CD4-positive, alpha-beta T cell treated with Interleukin-10 for 1 hour (primary cell): ENCODE measurements around the gene ARFRP1.
"Not testable (repeated sequence)": the region's sequence is repeated elsewhere in the genome, so short reads cannot be mapped to it uniquely, and the experiment has no call there.

Source experiments
- DNase-seq: peaks from one replicate; pipeline ENCODE4 v3.0.0-alpha.2; 2020

ARFRP1 gene

DNA sequence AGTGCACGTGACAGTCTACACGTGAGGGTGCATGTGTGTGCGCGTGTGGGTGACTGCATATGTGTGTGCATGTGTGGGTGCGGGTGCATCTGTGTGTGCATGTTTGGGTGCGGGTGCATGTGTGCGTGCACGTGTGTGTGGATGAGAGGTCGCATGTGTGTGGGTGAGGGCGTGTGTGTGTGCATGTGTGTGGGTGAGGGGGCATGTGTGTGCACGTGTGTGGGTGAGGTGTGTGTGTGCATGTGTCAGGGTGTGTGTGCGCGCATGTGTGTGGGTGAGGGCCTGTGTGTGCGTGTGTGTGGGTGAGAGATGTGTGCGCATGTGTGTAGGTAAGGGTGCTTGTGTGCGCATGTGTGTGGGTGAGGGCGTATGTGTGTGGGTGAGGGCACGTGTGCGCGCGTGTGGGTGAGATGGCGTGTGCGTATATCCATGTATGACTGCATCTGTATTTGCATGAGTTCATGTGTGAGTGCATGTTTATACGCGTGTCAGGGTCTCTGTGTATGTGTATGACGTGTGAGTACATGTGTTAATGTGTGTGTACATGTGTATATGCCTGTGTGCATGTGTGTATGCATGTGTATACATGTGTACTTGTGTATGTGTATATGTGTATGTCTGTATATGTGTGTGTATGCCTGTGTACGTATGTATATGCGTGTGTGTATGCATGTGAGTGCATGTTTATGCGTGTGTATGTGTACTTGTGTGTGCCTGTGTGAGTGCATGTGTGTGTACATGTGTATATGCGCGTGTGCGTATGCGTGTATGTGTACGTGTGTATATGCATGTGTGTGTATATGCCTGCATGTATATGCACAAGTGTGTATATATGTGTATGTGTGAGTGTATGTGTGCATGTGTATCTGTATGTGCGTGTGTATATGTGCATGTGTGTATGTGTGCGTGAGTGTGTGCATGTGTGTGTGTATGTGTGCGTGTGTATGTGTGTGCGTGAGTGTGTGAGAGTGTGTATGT, 24.6 kb upstream of the ARFRP1 start:
- DNase-seq = no peak

DNA sequence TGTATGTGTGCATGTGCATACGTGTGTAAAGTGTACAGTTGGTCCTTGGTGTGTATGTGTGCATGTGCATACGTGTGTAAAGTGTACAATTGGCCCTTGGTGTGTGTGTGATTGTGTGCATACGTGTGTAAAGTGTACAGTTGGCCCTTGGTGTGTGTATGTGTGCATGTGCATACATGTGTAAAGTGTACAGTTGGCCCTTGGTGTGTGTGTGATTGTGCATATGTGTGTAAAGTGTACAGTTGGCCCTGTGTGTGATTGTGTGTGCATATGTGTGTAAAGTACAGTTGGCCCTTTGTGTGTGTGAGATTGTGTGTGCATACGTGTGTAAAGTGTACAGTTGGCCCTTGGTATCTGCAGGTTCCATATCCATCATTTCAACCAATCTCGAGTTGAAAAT, 23.6 kb upstream of the ARFRP1 start:
- DNase-seq = no peak

DNA sequence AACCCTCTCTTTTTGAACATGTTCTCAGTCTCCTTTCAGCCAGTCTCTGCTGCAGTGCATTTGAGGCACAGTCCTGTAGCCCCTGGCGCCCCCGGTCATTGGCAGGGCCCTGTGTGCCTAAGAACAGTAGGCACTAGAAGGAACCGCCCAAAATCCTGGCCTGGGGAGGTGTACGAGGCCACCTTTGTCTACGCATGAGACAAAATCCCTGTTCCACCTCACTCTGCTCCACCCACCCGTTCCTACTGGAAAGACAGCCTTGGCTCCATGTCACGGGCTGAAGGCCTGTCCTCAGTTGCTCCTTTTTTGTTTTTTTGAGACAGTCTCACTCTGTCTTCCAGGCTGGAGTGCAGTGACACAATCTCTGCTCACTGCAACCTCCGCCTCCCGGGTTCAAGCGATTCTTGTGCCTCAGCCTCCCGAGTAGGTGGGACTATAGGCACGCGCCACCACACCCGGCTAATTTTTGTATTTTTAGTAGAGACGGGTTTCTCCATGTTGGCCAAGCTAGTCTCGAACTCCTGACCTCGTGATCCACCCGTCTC, 22.5 kb upstream of the ARFRP1 start:
- DNase-seq = not testable (repeated sequence)

DNA sequence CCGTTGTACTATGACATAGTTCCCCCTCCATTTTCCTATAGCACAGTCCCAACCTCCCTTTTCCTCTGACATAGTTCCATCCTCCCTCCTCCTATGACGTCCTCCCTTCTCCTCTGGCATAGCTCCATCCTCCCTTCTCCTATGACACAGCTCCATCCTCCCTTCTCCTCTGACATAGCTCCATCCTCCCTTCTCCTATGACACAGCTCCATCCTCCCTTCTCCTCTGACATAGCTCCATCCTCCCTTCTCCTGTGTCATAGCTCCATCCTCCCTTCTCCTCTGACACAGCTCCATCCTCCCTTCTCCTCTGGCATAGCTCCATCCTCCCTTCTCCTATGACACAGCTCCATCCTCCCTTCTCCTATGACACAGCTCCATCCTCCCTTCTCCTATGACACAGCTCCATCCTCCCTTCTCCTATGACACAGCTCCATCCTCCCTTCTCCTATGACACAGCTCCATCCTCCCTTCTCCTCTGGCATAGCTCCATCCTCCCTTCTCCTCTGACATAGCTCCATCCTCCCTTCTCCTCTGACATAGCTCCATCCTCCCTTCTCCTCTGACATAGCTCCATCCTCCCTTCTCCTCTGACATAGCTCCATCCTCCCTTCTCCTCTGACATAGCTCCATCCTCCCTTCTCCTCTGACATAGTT, 15.3 kb upstream of the ARFRP1 start:
- not testable (repeated sequence) for DNase-seq

DNA sequence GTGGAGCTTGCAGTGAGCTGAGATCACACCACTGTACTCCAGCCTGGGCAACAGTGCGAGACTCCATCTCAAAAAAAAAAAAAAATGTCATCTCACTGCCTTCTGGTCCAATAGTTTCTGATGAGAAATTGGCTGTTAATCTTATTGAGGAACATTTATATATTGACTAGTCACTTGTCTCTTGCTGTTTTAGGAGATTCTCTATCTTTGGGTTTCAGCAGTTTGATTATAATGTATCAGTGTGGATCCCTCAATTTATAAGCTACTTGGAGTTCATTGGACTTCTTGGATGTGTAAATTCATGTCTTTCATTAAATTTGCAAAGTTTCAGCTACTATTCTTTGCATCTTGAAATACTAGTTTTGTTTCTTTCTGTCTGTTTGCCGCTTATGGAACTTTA, 11.2 kb upstream of the ARFRP1 start:
- no peak for DNase-seq

DNA sequence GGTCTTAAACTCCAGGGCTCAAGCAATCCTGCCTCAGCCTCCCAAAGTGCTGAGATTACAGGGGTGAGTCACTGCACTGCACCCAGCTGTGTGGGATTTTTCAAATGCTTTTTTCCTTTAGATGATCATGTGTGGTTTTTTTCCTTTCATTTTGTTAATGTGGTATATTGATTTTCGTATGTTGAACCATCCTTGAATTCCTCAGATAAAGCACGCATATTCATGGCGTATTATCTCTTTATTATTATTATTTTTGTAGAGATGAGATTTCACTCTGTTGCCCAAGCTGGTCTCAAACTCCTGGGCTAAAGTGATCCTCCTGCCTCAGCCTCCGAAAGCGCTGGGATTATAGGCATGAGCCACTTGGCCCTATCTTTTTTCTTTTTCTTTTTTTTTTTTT, 7.1 kb upstream of the ARFRP1 start:
- DNase-seq = no peak

DNA sequence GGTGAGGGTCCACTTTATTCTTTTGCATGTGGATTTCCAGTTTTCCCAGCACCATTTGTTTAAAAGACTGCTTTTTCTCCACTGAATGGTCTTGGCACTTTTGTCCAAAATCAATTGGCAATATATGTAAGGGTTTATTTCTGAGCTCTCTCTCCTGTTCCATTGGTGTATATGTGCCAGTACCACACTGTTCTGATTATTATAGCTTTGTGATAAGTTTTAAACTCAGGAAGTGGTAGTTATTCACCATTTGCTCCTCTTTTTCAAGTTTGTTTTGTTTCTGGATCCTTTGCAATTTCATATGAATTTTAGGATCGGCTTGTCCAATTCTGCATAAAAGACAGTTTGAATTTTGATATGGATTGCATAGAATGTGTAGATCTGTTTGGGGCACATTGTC, 4.4 kb upstream of the ARFRP1 start:
- DNase-seq = no peak

DNA sequence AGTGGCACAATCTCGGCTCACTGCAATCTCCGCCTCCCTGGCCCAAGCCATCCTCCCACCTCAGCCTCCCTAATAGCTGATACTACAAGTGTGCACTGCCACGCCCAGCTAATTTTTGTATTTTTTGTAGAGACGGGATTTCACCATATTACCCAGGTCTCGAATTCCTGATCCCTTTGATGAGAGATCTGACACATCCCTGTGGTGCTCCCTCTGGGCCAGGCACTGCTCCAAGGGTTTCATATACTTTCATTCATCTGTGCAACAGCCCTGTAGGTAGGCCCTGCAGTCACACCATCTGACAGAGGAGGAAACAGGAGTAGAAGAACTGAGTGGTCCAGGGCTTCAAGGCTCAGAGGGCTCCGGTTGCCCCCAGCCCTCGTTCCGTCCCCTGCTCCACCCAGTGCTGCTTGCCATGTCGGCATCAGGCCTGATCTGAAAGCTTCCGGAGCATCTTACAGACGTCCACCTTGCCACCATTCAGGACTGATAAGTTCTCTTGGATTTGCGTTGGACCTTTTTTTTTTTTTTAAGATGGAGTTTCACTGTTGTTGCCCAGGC, 3.4 kb upstream of the ARFRP1 start:
- no peak for DNase-seq

DNA sequence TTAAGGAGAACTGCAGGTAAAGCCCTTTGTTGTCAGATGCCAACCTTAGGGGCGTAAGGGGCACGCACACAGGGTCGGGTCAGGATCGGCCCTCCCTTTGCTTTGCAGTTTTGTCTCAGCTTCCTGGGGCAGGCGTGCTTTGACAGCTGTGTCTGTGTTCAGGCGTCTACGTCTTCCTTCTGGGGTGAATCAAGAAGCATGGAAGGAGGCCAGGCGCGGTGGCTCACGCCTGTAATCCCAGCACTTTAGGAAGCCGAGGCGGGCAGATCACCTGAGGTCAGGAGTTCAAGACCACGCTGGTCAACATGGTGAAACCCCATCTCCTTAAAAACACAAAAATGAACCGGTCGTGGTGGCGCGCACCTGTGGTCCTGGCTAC, 1.4 kb upstream of the ARFRP1 start:
- DNase-seq = no peak

DNA sequence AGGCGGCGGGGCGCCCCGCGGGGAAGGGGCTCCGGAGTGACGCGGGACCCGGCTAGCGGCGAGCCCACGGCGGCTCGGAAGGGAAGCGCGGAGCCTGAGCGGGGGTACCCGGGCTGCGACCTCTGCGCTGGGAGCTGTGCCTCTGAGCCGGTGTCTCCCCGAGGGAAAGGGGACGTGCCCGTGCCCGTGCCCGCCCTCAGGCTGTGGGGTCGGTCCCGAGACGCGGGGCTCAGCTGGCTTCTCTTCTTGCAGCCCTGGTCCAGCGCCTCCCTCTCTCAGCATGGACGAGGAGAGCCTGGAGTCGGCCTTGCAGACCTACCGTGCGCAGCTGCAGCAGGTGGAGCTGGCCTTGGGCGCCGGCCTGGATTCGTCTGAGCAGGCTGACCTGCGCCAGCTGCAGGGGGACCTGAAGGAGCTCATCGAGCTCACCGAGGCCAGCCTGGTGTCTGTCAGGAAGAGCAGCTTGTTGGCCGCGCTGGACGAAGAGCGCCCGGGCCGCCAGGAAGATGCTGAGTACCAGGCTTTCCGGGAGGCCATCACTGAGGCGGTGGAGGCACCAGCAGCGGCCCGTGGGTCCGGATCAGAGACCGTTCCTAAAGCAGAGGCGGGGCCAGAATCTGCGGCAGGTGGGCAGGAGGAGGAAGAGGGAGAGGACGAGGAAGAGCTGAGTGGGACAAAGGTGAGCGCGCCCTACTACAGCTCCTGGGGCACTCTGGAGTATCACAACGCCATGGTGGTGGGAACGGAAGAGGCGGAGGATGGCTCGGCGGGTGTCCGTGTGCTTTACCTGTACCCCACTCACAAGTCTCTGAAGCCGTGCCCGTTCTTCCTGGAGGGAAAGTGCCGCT, 749 bp upstream of the ARFRP1 start:
- DNase-seq = no peak

DNA sequence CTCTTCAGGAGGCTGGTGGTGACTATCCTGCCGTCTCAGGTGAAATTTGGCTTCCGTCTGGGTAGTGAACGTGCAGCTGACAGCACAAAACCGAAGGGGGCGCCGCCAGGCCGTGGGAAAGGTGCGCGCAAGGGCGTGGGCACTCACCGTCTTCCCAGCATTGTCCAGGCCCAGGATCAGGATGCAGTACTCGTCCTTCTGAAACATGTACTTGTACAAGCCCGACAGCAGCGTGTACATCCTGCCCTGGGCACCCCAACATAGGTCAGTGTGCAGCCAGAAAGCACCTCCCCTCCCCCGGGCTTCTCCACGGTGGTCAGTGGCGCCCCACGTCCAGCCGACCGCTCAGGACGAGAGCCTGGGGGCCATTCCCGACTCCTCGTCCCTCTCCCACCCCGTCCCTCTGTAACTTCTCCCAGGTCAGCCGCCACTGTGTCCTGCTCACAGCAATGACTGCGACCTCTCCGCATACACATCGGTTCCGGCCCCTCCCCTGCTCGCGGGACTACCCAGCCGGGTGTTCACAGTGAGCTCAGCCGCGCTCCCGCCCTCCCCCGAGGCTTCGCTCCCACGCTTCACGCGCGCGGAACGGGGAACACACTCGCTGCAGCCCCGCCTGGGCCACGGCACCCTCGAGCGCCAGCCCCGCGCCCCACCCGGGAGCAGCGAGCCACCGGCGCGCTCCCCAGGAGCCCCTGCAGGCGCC, 771 bp downstream of the ARFRP1 start:
- DNase-seq = peak; percentile 65

DNA sequence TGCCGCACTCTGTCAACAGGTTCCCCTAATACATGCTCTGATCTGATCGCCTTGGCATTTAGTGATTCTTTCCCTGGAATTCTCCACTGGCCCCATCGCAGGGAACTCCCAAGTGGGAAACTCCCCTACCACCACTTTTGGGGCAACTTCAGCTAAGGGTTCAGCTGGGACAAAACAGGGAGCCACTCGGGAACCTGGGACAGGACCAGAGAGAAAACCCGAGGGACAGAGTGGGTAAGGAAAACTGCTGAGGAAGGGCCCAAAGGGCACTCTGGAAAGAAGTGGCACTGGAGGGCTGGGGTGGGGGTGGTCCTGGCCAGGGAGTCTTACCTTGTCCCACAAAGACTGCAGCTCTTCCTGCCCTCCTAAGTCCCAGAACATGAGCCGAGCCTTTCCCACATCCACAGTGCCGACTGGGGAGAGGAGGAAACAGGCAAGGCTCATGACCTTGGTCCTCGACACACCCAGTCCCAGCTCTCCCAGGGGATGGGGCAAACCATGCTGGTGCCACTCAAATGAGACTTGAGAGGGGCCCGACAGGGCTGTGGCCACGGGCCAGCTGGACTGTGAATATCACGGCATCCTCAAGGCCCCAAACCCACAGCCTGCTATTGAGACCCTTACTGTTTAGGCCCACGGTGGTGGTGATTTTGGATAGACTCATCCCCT, 1.6 kb downstream of the ARFRP1 start:
- DNase-seq = no peak

DNA sequence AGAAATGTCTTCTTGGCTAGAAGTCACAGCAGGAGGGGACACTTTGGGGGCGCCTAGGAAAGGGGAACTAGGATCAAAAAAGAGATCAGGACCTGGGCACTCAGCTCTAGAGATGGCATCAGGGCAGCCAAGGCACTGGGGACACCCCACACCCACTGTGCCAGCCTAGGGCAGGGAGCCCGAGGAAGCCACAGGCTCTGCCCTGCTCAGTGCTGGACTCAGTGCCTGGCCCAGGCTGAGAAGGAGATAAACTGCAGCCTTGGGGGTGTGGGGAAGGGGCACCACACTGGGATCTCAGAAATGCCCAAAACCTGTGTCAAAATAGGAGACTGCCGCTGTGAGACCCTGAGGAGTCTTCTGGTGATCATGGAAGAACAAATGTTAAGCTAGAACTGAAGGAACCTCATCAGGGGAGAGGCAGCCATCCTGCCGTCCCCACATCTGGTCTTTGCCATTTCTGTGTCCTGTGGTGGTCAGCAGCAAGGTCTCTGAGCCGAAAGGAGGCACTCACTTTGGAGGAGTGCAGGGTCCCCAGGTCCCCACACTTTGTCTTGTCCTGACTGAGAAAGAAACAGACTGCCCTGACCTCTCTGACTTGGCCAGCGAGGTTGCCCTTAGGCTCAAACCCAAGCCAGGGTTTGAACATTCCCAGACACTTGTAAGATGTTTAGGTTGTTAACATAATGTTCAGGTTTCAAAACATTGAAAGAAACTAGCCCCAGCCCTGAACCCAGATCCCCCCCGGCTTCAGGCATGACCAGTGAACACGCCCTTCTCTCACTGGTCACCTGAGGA, 2.3 kb downstream of the ARFRP1 start:
- DNase-seq = no peak

DNA sequence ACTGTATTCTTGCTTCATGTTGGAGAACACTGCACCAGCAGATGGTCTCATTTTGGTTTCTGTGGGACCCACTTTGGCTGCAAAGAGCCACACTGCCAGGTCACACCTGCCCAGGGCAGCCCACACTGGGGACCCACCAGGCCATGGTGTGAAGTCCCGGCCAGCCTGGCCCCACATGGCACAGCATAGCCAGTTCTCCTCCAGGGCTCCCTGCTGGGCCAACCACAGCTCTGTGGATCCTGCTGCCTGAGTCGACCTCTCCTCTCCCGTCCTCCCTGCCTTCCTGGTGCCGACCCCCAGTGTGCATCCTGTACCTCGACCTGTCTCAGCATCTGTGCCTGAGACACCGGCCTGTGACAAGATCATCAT, 3.0 kb downstream of the ARFRP1 start:
- no peak for DNase-seq

DNA sequence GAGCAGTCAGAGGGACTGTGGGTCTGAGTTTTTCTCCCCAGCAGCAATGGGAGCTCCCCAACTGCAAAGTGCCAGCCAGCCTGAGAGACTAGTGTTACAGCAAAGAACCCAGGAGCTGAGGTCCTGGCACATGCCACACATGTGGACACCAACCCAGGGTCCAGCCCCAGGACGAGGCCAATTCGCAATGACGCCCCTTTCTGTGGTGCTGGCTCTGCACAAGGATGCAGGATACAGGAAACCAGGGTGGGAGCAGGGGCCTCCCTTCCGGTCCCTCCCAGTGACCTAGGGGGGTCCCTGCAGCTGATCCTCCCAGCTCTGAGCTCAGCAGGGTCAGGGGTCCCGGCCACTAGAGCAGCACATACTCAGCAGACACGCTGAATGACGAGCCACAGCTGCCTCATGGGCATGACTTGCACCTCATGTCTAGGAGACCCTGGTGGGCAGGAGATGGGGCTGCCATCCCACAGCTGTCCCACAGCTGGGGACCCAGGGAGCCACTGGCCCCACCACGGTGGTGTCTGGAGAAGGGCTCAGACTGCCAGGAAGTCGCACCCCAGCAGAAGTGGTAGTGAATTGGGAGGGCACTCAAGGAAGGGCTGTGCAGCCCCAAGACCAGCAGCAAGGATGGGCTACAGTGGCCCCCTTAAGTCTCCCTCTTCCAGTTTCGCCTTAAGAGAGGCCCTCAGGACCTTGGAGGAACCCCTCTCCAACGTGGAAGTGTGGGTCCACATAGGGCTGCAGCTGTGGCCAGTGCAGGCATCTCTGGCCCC, 3.6 kb downstream of the ARFRP1 start:
- no peak for DNase-seq

DNA sequence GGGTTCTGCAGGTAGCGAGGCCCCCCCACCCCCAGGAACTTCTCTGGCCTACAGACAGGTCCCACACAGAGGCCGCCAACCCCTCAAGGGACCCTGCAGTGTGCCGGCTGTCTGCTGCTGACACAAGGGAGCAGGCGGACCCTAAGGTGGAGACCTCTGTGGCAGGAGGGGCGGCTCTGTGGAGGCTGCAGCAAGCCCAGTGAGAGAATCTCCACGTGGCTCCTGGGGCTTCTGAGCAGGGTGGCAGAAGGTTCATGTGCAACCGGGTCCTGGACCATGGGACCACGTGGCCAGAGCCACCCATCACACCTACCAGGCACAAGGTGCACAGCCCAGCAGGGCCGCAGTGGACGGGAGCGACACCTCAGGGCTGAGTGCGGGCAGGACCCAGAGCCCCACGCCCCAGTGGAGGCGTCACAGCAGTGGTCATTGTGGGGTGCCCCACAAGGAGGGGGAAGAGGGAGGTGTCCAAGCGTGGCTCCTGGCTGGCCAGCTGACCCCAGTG, 4.3 kb downstream of the ARFRP1 start:
- DNase-seq = no peak

DNA sequence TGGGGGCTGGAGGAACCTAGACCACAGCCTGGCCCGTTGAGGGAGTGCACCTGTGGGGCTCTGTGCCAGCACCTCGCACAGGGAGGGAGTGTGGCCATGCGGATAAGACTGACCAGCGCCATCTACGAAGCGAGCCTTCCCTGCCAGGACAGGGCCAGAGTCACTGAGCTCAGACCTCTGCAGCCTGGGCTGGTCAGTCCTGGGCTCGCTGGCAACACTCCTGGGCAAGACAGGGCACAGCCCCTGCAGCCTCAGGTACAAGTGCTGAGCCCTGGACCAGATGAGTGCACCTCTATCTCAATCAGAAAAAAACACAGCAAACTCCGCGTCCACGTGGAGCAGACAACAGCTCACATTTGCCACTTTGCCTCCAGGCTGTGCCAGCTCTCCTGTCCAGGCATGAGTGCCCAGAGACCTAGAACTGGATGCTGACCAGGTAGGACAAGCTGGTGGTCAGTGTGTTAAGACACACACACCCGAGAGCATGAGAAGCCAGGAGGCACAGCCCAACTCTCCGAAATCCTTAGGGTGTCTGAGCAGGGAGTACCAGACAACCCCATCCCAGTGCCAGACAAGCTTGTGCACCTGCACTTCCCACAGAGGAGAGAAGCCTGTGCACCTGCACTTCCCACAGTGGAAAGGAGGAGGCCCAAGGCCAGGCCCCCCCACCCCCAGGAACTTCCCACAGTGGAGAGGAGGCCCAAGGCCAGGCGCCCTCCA, 4.9 kb downstream of the ARFRP1 start:
- no peak for DNase-seq

DNA sequence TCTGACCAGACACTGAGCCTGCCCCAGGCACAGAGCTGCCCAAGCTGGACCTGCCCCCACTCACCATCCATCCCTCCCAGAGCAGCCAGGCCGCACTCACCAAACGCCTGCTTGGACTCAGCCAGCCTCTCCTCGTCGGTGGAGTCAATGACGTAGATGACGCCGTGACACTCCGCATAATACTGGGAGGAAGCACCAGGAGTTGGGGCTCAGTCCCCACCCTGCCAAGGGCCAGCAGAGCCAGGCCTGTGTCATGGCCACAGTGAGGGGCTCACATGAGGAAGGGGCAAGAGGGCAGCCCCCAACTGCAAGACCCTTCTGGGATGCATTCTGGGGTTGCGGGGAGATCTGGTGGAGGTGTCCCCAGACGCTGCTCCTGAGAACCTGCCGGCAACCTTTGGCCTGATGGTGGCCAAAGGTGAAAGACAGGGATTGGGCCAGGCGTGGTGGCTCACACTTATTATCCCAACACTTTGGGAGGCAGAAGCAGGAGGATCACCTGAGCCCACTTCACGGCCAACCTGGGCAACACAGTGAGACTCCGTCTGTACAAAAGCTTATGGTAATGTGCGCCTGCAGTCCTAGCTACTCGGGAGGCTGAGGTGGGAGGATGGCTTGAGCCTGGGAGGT, 5.6 kb downstream of the ARFRP1 start:
- DNase-seq = no peak
